Chondrocyte (in vitro differentiated cells): Measurements from ENCODE around the gene KIF3B. TPM values are rescaled to one million over a fixed set of nuclear protein-coding genes. Genes with fewer than 3 reads are reported as not detected.

Experiments used
- DNase-seq: peaks from one replicate; pipeline ENCODE4 v3.0.0; 2021; ENCODE audit warnings: mixed read lengths, low spot score
- H3K27ac Mint-ChIP-seq: one replicate; pipeline ENCODE4 v1.8.0; 2021; ENCODE audit warnings: mild to moderate bottlenecking, moderate library complexity, mixed read lengths; ENCODE audit not compliant: unreplicated experiment
- H3K27me3 Mint-ChIP-seq: 2 replicates; pipeline ENCODE4 v1.8.0; 2021; ENCODE audit warnings: low read depth, mixed read lengths
- H3K36me3 Mint-ChIP-seq: 2 replicates; pipeline ENCODE4 v1.8.0; 2021; ENCODE audit warnings: low read depth, mixed read lengths
- H3K4me1 Mint-ChIP-seq: 2 replicates; pipeline ENCODE4 v1.8.0; 2021; ENCODE audit warnings: low read depth, mild to moderate bottlenecking, mixed read lengths
- H3K4me3 Mint-ChIP-seq: one replicate; pipeline ENCODE4 v1.8.0; 2021; ENCODE audit warnings: mild to moderate bottlenecking, moderate library complexity, mixed read lengths; ENCODE audit not compliant: unreplicated experiment
- H3K9me3 Mint-ChIP-seq: 2 replicates; pipeline ENCODE4 v1.8.0; 2021; ENCODE audit warnings: low read depth, mixed read lengths
- CTCF ChIP-seq: fragments of 200-600 bp; sonication (generic); IDR thresholded peaks from 2 replicates; pipeline ENCODE4 v1.5.0; 2021; ENCODE audit warnings: antibody characterized with exemption, mild to moderate bottlenecking, moderate library complexity
- total RNA-seq: library from RNA; stranded (reverse); gene quantifications from 3 replicates; pipeline ENCODE4 v1.2.1, GENCODE V29; 2021

Gene KIF3B
- total RNA-seq, 1 donor from 2014 or later: 35.5 TPM

GRCh38 chr20:32304131-32304746, 26.8 kb downstream of the KIF3B start:
- Mint-ChIP-seq H3K4me1 (peaks cover 3% of the 10 kb centered on the region), H3K27me3 (no peaks in the 10 kb centered on the region), H3K4me3 (no peak overlapping the region), H3K27ac (no peak overlapping the region), H3K9me3 (no peaks in the 10 kb centered on the region), H3K36me3 (no peaks in the 10 kb centered on the region)
- no peak for TF ChIP-seq CTCF
- DNase-seq: no peak

DNA sequence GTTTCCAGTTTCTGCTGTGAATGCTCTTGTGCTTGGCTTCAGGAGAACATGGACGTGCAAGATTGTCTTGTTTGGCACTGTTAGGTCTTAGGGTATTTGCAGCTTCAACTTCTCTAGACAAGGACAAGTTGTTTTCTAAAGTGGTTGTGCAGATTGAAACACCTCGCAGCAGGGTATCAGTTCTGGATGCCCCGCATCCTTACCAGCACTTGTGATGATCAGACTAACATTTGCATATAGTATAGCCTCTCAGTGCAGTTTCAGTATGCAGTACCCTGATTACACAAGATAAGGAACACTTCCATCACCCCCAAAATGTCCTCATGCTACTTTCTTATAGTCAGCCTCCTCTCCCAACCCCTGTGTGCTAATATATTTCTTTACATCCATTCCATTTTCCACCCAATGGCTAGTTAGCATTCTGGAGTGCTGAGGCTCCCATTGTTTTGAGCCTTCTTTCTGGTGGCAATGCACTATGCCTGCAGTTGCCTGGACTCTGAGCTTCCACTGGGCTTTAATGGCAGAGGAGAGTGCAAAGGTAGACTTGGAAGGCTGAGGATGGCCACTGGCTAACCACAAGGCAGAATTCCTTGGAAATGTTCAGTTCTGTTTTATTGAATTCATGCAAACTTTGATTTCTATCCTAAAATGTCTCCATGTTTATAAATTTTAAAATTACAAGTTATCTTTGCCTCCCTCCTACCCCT, 35.4 kb downstream of the KIF3B start:
- no peaks in the 10 kb centered on the region for H3K4me1 Mint-ChIP-seq
- no peak for TF ChIP-seq CTCF
- DNase-seq: no peak
- no peaks in the 10 kb centered on the region for H3K27me3 Mint-ChIP-seq
- H3K27ac Mint-ChIP-seq: no peak overlapping the region
- peaks cover 32% of the 10 kb centered on the region for H3K36me3 Mint-ChIP-seq
- H3K4me3 Mint-ChIP-seq: no peak overlapping the region
- H3K9me3 Mint-ChIP-seq: no peaks in the 10 kb centered on the region

DNA sequence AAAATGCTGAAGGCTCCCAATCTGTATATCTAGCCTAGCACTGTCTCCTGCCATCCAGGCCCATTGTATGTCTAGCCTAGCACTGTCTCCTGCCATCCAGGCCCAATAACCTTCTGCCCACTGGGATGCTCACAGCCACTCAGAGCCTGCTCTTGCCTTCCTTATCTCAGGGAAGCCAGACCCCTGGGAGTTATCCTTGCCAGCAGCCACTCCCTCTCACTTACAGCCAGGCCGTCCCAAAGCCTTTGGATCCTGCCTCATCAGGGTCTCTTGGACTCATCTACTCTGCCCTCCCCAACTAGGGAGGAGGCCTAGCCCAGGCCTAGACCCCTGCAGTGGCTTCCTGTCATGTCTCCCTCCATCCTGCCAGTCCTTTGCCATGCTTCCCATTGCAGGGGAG, 37.3 kb downstream of the KIF3B start:
- Mint-ChIP-seq H3K36me3 (peaks cover 32% of the 10 kb centered on the region), H3K4me3 (no peak overlapping the region), H3K9me3 (no peaks in the 10 kb centered on the region), H3K27me3 (no peaks in the 10 kb centered on the region), H3K27ac (no peak overlapping the region), H3K4me1 (no peaks in the 10 kb centered on the region)
- no peak for TF ChIP-seq CTCF
- DNase-seq: no peak

DNA sequence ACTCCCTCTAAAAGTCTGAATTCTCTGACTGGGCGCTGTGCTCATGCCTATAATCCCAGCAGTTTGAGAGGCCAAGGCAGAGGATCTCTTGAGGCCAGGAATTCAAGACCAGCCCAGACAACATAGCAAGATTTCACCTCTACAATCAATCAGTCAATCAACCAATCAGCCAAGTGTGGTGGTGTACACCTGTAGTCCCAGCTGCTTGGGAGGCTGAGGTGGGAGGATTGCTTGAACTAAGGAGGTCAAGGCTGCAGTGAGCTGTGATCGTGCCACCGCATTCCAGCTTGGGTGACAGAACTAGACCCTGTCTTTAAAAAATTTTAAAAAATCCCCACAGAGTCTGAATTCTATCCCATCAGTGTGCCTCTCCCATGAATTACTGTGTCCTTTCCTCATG, 37.9 kb downstream of the KIF3B start:
- peaks cover 25% of the 10 kb centered on the region for H3K36me3 Mint-ChIP-seq
- no peaks in the 10 kb centered on the region for H3K27me3 Mint-ChIP-seq
- DNase-seq: no peak
- no peak overlapping the region for H3K27ac Mint-ChIP-seq
- TF ChIP-seq CTCF: no peak
- H3K9me3 Mint-ChIP-seq: no peaks in the 10 kb centered on the region
- no peaks in the 10 kb centered on the region for H3K4me1 Mint-ChIP-seq
- no peak overlapping the region for H3K4me3 Mint-ChIP-seq

GRCh38 chr20:32315891-32316290, 38.4 kb downstream of the KIF3B start:
- Mint-ChIP-seq H3K27ac (no peak overlapping the region), H3K9me3 (no peaks in the 10 kb centered on the region), H3K4me3 (no peak overlapping the region), H3K27me3 (no peaks in the 10 kb centered on the region), H3K4me1 (no peaks in the 10 kb centered on the region), H3K36me3 (peaks cover 20% of the 10 kb centered on the region)
- no peak for DNase-seq
- no peak for TF ChIP-seq CTCF
